Measurements from ENCODE around the gene DAP. TPM values are rescaled to one million over a fixed set of nuclear protein-coding genes. Genes with fewer than 3 reads are reported as not detected.

DAP gene
- total and polyA plus RNA-seq, 2 of the 4 experiments (the other 2 are of a cell fraction): 49.6 to 189 TPM

GRCh38 chr5:10808347-10809226 is 47.6 kb upstream of the DAP start:
- WGBS, 2 experiments (ENCODE audit: extremely low coverage in 2 of 2, insufficient read length in 1 of 2): no CpG with 5 or more reads among the region's 3 CpGs
- Histone ChIP-seq H3K9ac (ENCODE audit: low read depth, low read length) (no peak overlapping the region), H2AK9ac (replicated peaks; ENCODE audit: low read depth, low read length, poor library complexity) (no peak overlapping the region), H2BK120ac (ENCODE audit: low read depth, low read length) (no peak overlapping the region), H4K91ac (ENCODE audit: insufficient read depth, low read depth, low read length) (no peak overlapping the region), H3K4me1 (ENCODE audit: control insufficient read depth, insufficient read depth, low read length) (no peaks in the 10 kb centered on the region), H3K4me2 (ENCODE audit: low read depth, low read length) (no peak overlapping the region), H2AFZ (replicated peaks; ENCODE audit: low read length, poor library complexity) (no peak overlapping the region), H3K14ac (replicated peaks; ENCODE audit: low read depth, low read length) (no peak overlapping the region), H3K27ac (ENCODE audit: insufficient read depth, low read length) (no peak overlapping the region), H3K4ac (ENCODE audit: low read depth, low read length) (no peak overlapping the region), H2BK15ac (ENCODE audit: low read depth, low read length) (no peak overlapping the region), H3K36me3 (ENCODE audit: control insufficient read depth, insufficient read depth, low read length) (no peaks in the 10 kb centered on the region), H2BK5ac (ENCODE audit: low read depth, low read length, poor library complexity, severe bottlenecking) (no peak overlapping the region), H2BK20ac (ENCODE audit: low read depth, low read length) (no peak overlapping the region), H3K9me3 (ENCODE audit: control insufficient read depth, insufficient read depth, low read length) (peaks cover 3% of the 10 kb centered on the region; the same call in 1 of the 2 replicates), H3K79me1 (ENCODE audit: low read depth in 1 of 2, low read length in 2 of 2) (no peaks in the 10 kb centered on the region), H3K9me1 (ENCODE audit: insufficient read depth, low read length) (no peaks in the 10 kb centered on the region), H3K27me3 (ENCODE audit: control insufficient read depth, insufficient read depth, low read length) (peaks cover 1% of the 10 kb centered on the region; the same call in 1 of the 2 replicates), H2AK5ac (ENCODE audit: low read depth, low read length) (no peak overlapping the region), H4K8ac (ENCODE audit: low read depth in 2 of 2, low read length in 2 of 2) (no peak overlapping the region), H4K5ac (ENCODE audit: low read depth, low read length) (no peak overlapping the region), H3K23ac (ENCODE audit: low read depth, low read length) (no peak overlapping the region), H3K4me3 (ENCODE audit: insufficient read depth, low read depth, low read length) (no peak overlapping the region), H3K18ac (ENCODE audit: low read depth, low read length) (no peak overlapping the region), H4K20me1 (ENCODE audit: insufficient read depth, low read length) (no peaks in the 10 kb centered on the region), H3K56ac (ENCODE audit: extremely low read depth, insufficient read depth, low read length) (no peak overlapping the region)
- CTCF ChIA-PET: no interaction called here
- DNase-seq (no peak), ATAC-seq (ENCODE audit: low read depth) (no peak)
- dilution Hi-C loops (cut with HindIII; ENCODE audit: low sequenced_read_pairs, unreplicated experiment): no loop called here
- TF ChIP-seq CHD1 (IDR thresholded peaks at IDR 0.05; ENCODE audit: low read depth, low read length): no peak
- TF ChIP-seq CEBPB (IDR thresholded peaks at IDR 0.05; ENCODE audit: low read depth, low read length): peak; percentile 56
- intact Hi-C loops (cut with micrococcal nuclease): no loop called here
- POLR2A ChIA-PET (ENCODE audit: unreplicated experiment): no interaction called here
- no TSS peak for BruUV-seq (replicated peaks)
- in situ Hi-C loops (cut with MboI; ENCODE audit: low sequenced_read_pairs): no loop called here
